SK-N-SH (cell line): Measurements from ENCODE around the gene PRR22.

Experiments used
- EP300 ChIP-seq, 2 experiments: IDR thresholded peaks; 2 replicates each; pipeline versions ENCODE4 v1.4.0 to v1.6.1; 2012; ENCODE audit warnings: borderline replicate concordance in 1 of 2, low read depth in 1 of 2, low read length in 1 of 2
- FOXM1 ChIP-seq: IDR thresholded peaks from 2 replicates; pipeline ENCODE4 v1.4.0; 2012; ENCODE audit warnings: low read depth, mild to moderate bottlenecking
- GATA2 ChIP-seq: sonication (generic); formaldehyde crosslinking; IDR thresholded peaks from 2 replicates; pipeline ENCODE4 v1.5.0; 2020; ENCODE audit warnings: mild to moderate bottlenecking, missing genetic modification reagents
- POLR2AphosphoS5 ChIP-seq: IDR thresholded peaks from 2 replicates; pipeline ENCODE4 v1.6.1; 2012; ENCODE audit warnings: low read depth, low read length
- SIN3A ChIP-seq: IDR thresholded peaks from 2 replicates; pipeline ENCODE4 v1.6.1; 2012; ENCODE audit warnings: low read depth, mild to moderate bottlenecking, low read length, moderate library complexity, borderline replicate concordance
- SMC3 ChIP-seq: IDR thresholded peaks from 2 replicates; pipeline ENCODE4 v1.6.1; 2012; ENCODE audit warnings: low read depth, low read length, improper control_type of control experiment
- TF ChIP-seq, protein P1 (sequence below): fragments of 200-600 bp; sonication (generic); IDR thresholded peaks from 2 replicates; pipeline ENCODE4 v1.6.1; 2017; ENCODE audit warnings: antibody characterized with exemption, mild to moderate bottlenecking, moderate library complexity
- TF ChIP-seq, protein P2 (sequence below): IDR thresholded peaks from 2 replicates; pipeline ENCODE4 v1.4.0; 2012; ENCODE audit warnings: low read depth

DNA sequence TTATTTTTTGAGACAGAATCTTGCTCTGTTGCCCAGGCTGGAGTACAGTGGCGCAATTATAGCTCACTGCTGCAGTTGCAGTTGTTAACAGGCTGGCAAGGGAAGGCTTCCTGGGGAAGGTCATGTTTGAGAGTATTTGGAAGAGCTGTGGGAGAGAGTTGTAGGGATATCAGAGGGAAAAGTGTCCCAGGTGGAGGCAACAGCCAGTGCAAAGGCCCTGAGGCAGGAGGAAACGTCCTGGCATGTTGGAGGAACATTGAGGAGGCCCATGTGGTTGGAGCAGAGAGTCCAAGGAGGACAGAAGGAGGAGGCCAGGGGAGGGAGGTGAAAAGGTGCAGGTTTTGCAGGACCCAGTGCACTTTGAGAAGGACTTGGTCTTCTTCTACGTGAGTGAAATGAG, 8.6 kb upstream of the PRR22 start:
- TF ChIP-seq POLR2AphosphoS5 (no peak), SMC3 (no peak), FOXM1 (no peak), GATA2 (CRISPR knock-in tag) (no peak), EP300 (IDR thresholded peaks at IDR 0.05; ENCODE audit: borderline replicate concordance in 1 of 2, low read depth in 1 of 2, low read length in 1 of 2) (no peak), SIN3A (no peak)
- TF ChIP-seq, protein P1, sequence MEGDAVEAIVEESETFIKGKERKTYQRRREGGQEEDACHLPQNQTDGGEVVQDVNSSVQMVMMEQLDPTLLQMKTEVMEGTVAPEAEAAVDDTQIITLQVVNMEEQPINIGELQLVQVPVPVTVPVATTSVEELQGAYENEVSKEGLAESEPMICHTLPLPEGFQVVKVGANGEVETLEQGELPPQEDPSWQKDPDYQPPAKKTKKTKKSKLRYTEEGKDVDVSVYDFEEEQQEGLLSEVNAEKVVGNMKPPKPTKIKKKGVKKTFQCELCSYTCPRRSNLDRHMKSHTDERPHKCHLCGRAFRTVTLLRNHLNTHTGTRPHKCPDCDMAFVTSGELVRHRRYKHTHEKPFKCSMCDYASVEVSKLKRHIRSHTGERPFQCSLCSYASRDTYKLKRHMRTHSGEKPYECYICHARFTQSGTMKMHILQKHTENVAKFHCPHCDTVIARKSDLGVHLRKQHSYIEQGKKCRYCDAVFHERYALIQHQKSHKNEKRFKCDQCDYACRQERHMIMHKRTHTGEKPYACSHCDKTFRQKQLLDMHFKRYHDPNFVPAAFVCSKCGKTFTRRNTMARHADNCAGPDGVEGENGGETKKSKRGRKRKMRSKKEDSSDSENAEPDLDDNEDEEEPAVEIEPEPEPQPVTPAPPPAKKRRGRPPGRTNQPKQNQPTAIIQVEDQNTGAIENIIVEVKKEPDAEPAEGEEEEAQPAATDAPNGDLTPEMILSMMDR, result no peak
- TF ChIP-seq, protein P2, sequence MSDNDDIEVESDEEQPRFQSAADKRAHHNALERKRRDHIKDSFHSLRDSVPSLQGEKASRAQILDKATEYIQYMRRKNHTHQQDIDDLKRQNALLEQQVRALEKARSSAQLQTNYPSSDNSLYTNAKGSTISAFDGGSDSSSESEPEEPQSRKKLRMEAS, result no peak
